Pulmonary artery endothelial cell (primary cell): ENCODE measurements around the gene DUSP28. TPM values are rescaled to one million over a fixed set of nuclear protein-coding genes. Genes with fewer than 3 reads are reported as not detected.
"Not testable (repeated sequence)": the region's sequence is repeated elsewhere in the genome, so short reads cannot be mapped to it uniquely, and the experiment has no call there.

Source experiments
- DNase-seq: peaks from one replicate; pipeline ENCODE4 v3.0.0-alpha.2; 2011; ENCODE audit warnings: low read depth, low spot score
- total RNA-seq: library from RNA; depleted of rRNA; stranded (reverse); fragments of >200 nt; gene quantifications from 2 replicates; pipeline ENCODE4 v1.2.3, GENCODE V29; 2014

Gene DUSP28
- total RNA-seq, 1 donor from 2014 or later, result 1.8 TPM

DNA sequence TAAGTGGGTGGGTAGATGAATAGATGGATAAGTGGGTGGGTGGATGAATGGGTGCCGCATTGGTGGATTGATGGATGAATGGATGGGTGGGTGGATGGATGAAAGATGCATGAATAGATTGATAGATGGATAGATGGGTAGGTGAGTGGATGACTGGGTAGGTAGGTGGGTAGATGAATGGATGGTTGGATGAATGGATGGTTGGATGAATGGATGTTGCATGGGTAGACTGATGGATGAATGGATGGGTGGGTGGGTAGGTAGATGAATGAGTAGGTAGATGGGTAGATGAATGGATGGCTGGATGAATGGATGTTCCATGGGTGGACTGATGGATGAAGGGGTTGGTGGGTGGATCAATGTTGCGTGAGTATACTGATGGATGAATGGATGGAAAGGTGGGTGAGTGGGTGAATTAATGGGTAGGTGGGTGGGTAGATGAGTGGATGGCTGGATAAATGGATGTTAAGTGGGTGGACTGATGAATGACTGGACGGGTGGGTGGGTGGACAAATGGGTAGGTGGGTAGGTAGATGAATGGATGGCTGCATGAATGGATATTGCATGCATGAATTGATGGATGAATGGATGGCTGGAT, 32.9 kb upstream of the DUSP28 start:
- no peak for DNase-seq

DNA sequence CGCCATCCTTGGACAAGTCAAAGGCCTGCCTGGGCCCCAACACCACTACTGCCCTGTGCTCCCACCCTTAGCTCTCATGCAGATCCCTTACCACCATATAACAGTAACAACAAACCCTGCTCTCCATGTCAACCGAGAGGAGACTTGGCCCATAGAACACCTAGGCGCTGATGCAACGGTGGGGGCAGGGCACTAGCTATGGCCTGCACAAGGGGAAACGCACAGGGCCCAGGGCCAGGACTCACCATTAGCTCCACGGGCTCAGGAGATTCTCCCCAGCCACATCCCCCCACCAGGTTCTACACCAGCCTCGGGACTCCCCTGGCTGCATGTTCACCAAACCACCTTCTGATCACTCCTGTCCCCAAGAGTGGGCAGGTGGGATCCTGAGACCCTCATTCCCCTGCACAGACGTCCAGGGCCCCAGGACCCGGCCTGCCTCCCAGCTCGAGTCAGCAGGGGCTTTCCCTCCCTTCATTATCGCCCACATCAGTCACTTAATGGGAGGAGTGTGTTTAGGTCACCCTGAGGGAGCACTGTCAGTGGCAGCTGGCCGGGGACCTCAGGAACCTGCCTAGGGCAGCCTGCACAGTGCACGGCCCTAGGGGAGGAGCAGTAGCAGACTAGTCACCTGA, 31.6 kb upstream of the DUSP28 start:
- DNase-seq, result no peak

- no peak for DNase-seq
Observed at GRCh38 chr2:240529344-240529999, 30.7 kb upstream of the DUSP28 start.

- DNase-seq, result no peak
Observed at GRCh38 chr2:240530181-240530580, 30.0 kb upstream of the DUSP28 start.

DNA sequence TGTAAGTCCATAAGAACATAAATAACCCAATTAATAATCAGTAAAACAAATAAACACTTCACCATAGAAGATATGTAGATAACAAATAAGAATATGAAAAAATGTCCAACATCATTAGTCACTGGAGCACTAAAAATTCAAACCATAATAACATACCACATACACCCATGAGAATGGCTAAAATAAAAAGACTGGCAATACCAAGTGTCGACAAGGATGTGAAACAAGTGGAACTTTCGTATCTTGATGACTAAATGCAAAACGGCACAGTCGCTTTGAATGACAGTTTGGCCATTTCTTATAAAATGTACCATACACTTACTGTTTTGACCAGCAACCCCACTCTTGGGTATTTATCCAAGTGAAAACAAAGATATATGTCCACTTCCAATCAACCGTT, 29.1 kb upstream of the DUSP28 start:
- no peak for DNase-seq

DNA sequence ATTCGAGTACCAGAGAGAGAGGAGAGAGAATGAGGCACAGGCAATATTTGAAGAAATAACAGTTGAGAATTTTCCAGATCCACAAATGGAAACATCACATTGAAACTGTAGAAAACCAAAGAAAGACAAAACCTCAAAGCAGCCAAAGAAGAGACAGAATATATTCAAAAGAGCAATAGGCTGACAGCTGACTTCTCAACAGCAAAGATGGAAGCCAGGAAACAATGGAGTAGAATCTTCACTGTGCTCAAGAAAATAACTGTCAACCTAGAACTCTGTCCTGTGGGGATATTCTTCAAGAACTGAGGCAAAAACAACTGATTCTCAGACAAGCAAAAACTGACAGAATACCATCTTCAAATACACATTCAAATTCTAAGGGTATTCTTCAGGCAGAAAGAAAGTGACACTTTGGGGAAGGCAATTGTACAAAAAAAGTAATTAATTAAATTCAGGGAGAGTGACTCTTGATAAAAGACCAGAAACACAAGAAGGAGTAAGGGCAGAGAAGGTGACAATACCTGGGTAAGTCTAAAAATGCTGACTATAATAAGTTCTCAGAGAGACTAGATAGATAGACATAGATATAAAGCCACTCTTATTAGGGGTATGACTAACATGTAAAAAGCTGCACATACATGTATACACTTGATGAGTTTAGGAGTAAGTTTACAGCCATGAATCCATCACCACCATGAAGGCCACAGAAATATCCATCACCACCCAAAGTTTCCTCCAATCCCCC, 28.0 kb upstream of the DUSP28 start:
- no peak for DNase-seq

GRCh38 chr2:240538031-240538780, 22.0 kb upstream of the DUSP28 start:
- no peak for DNase-seq

GRCh38 chr2:240539101-240539500, 21.1 kb upstream of the DUSP28 start:
- not testable (repeated sequence) for DNase-seq

DNA sequence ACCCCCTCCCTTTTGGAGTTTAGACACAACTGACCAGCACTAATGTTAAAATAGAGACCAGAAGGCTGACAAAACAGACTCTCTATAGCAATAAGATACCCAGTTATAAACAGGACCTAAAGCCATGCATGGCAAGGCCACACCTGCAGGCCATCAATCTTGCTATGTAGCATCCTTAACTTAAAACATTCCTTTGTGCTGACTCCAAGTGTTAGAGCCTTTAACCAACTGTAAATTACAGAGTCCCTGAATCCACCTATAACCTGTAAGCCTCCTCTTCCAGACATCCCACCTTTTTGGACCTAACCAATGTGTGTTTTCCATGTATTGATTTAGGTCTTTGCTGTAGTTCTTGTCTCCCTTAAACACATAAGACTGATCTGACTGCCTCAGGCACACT, 20.3 kb upstream of the DUSP28 start:
- DNase-seq, result no peak

- no peak for DNase-seq
Observed at GRCh38 chr2:240551288-240551687, 8.9 kb upstream of the DUSP28 start.

- no peak for DNase-seq
Observed at GRCh38 chr2:240551811-240552210, 8.3 kb upstream of the DUSP28 start.

DNA sequence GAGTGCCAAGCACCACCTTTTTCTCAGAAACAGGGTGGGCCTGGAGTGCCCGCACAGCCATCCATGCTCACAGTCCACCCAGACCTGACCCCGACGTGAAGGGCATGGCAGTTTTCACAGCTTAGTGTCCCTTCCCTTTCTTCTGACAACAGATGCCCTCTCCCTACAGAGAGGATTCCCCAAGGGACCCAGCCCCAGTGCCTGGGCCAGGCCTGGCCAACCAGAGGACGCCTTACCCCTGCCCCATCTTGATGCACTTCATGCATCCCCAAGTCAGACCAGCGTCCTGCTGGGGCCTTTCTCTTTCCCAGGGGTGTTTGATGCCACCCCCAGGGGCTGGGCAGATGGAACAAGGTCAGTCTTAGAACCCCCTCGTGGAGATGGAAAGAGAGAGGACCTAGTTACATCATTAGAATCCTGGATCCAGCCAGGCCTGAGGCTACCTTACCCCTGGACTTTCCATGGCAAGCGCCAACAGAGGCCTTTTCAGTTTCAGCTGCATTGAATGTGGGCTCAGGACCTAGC, 6.1 kb upstream of the DUSP28 start:
- DNase-seq, result no peak

- no peak for DNase-seq
Observed at GRCh38 chr2:240554767-240555493, 5.2 kb upstream of the DUSP28 start.

GRCh38 chr2:240555541-240556250, 4.5 kb upstream of the DUSP28 start:
- no peak for DNase-seq

- no peak for DNase-seq
Observed at GRCh38 chr2:240556553-240557100, 3.5 kb upstream of the DUSP28 start.

GRCh38 chr2:240557101-240557751, 2.9 kb upstream of the DUSP28 start:
- DNase-seq, result no peak

DNA sequence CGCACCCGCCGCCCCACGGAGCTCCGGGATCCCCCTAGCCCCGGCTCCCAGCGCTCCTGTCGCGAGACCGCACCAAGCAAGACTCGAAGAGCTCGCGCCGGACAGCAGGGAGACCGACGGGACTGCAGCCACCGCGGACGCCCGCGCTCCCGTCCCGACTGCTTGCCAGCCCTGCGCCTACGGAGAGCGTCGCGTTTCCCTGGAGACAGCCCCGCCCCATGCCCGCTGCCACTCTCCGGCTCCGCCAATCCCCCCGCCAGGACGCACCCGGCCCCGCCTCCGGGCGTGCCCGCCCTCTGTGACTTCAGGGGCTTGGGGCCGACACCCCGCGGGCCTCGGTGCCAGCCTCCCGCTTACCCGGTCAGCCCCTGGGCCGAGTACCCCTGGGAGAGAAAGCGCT, 2.3 kb upstream of the DUSP28 start, which contains the start of gene ANKMY1:
ANKMY1 (minus strand) TSS at position 181 of the 400 bp plus-strand sequence. CDS start 653 bp downstream, outside the sequence.
- peak; percentile 33 for DNase-seq

- no peak for DNase-seq
Observed at GRCh38 chr2:240558236-240558761, 1.9 kb upstream of the DUSP28 start.

DNA sequence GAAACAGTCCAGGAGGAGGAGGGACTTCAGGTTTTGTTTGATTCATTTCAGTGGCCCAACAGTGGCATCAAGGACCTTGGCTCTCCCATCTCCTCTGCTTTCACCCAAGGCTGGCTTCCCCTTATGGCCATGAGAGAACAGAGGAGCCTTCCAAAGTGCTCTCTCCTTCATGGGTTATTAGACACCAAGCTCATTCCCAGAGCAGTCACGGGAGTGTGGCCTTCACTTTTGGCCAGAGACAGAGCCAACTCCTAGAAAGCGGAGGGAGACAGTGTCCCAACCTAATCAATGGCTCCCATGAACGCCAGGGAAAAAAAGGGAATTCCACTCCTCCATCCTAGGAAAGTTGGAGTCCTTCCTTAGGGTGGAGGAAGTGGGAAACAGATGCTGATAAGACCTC, 871 bp upstream of the DUSP28 start:
- no peak for DNase-seq
